ENCODE data around the gene ENTREP3.
"Not testable (repeated sequence)": the region's sequence is repeated elsewhere in the genome, so short reads cannot be mapped to it uniquely, and the experiment has no call there.

Gene ENTREP3

DNA sequence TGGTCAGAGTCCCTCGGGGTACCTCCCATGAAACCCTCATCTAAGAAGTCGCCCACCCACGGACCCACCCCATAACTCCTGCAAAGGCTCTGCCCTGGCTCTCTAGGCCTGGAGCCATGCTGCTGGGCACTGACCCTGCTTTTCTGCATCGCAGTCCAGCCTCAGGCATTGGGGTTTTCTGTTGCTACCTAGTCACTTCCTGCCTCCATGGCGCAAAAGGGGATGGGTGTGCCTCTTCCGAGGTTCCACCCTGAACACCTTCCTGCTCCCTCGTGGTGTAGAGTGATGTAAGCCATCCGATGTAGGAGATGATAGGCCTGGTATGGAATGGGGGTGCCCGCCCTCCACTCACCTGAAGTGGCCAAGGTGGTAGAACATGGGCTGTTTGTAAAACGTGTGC lies 40.6 kb downstream of the ENTREP3 start:
- H2BK120ac ChIP-seq (ENCODE audit: low read depth, low read length); H2BK5ac ChIP-seq (ENCODE audit: low read length); H3K23ac ChIP-seq (ENCODE audit: low read depth, low read length, poor library complexity); H3K4me1 ChIP-seq (ENCODE audit: control insufficient read depth in 2 of 2, insufficient read depth in 1 of 2, low read depth in 1 of 2, low read length in 2 of 2); H3K79me1 ChIP-seq (ENCODE audit: low read depth, low read length); H3K18ac ChIP-seq (ENCODE audit: low read length); H3K9ac ChIP-seq (ENCODE audit: low read depth, low read length, poor library complexity); DNase-seq (ENCODE audit: low spot score); H4K8ac ChIP-seq (ENCODE audit: low read depth, low read length); H3K27me3 ChIP-seq (ENCODE audit: control insufficient read depth in 3 of 3, insufficient read depth in 3 of 3, low read depth in 1 of 3, low read length in 3 of 3); H2BK12ac ChIP-seq (ENCODE audit: low read length); H2AK5ac ChIP-seq (ENCODE audit: low read depth, low read length); H3K14ac ChIP-seq (ENCODE audit: low read length); H3K4me2 ChIP-seq (ENCODE audit: insufficient read depth, low read length, poor library complexity, severe bottlenecking); H2BK15ac ChIP-seq (ENCODE audit: low read length); H3K9me3 ChIP-seq (replicated peaks in 1 of 2; ENCODE audit: control insufficient read depth in 2 of 2, insufficient read depth in 1 of 2, low read depth in 1 of 2, low read length in 2 of 2); H3K4me3 ChIP-seq (ENCODE audit: low read length in 2 of 2); H3K4ac ChIP-seq (ENCODE audit: low read length); H2AFZ ChIP-seq (ENCODE audit: low read length); H3K27ac ChIP-seq (replicated peaks; ENCODE audit: low read length); H4K91ac ChIP-seq (ENCODE audit: low read depth, low read length, poor library complexity): not testable (repeated sequence)
- WGBS, 2 donors (ENCODE audit: extremely low coverage in 2 of 2, insufficient read length in 2 of 2, insufficient replicate concordance in 1 of 2), result no CpG with 5 or more reads among the region's 10 CpGs
- peaks cover 4 to 42% of the 10 kb centered on the region in 2 donors for H3K36me3 ChIP-seq (replicated peaks in 1 of 2; ENCODE audit: control insufficient read depth in 2 of 2, insufficient read depth in 2 of 2, low read length in 2 of 2)

DNA sequence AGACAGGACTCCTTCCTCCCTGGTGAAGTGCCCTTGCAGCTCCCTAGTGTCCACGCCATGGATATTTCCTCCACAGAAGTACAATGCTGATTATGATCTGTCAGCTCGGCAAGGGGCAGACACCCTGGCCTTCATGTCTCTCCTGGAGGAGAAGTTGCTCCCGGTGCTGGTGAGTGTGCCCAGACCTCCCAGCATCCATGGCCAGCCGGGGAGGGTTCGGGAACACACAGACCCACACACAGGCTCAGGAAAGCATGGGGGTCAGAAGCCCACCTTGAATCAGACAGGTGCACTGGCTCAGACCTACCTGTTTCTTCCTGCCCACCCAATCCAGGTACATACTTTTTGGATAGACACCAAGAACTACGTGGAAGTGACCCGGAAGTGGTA lies 43.2 kb downstream of the ENTREP3 start:
- not testable (repeated sequence) for H3K14ac ChIP-seq (ENCODE audit: low read length); H3K27me3 ChIP-seq (ENCODE audit: control insufficient read depth in 3 of 3, insufficient read depth in 3 of 3, low read depth in 1 of 3, low read length in 3 of 3); H3K9me3 ChIP-seq (replicated peaks in 1 of 2; ENCODE audit: control insufficient read depth in 2 of 2, insufficient read depth in 1 of 2, low read depth in 1 of 2, low read length in 2 of 2); H3K4me3 ChIP-seq (ENCODE audit: low read length in 2 of 2); H3K9ac ChIP-seq (ENCODE audit: low read depth, low read length, poor library complexity); H3K23ac ChIP-seq (ENCODE audit: low read depth, low read length, poor library complexity); H2BK5ac ChIP-seq (ENCODE audit: low read length); H2BK120ac ChIP-seq (ENCODE audit: low read depth, low read length); H3K4me2 ChIP-seq (ENCODE audit: insufficient read depth, low read length, poor library complexity, severe bottlenecking); H3K27ac ChIP-seq (replicated peaks; ENCODE audit: low read length); DNase-seq (ENCODE audit: low spot score); H3K4ac ChIP-seq (ENCODE audit: low read length); H2AFZ ChIP-seq (ENCODE audit: low read length); H4K8ac ChIP-seq (ENCODE audit: low read depth, low read length); H3K18ac ChIP-seq (ENCODE audit: low read length); H4K91ac ChIP-seq (ENCODE audit: low read depth, low read length, poor library complexity); H3K79me1 ChIP-seq (ENCODE audit: low read depth, low read length); H2BK12ac ChIP-seq (ENCODE audit: low read length); H2BK15ac ChIP-seq (ENCODE audit: low read length); H2AK5ac ChIP-seq (ENCODE audit: low read depth, low read length)
- Histone ChIP-seq H3K36me3 (replicated peaks in 1 of 2; ENCODE audit: control insufficient read depth in 2 of 2, insufficient read depth in 2 of 2, low read length in 2 of 2) (peaks cover 4 to 33% of the 10 kb centered on the region in 2 donors), H3K4me1 (ENCODE audit: control insufficient read depth in 2 of 2, insufficient read depth in 1 of 2, low read depth in 1 of 2, low read length in 2 of 2) (peaks cover 8 to 13% of the 10 kb centered on the region in 2 donors)
- WGBS, 2 donors (ENCODE audit: extremely low coverage in 2 of 2, insufficient read length in 2 of 2, insufficient replicate concordance in 1 of 2), result no CpG with 5 or more reads among the region's 7 CpGs

DNA sequence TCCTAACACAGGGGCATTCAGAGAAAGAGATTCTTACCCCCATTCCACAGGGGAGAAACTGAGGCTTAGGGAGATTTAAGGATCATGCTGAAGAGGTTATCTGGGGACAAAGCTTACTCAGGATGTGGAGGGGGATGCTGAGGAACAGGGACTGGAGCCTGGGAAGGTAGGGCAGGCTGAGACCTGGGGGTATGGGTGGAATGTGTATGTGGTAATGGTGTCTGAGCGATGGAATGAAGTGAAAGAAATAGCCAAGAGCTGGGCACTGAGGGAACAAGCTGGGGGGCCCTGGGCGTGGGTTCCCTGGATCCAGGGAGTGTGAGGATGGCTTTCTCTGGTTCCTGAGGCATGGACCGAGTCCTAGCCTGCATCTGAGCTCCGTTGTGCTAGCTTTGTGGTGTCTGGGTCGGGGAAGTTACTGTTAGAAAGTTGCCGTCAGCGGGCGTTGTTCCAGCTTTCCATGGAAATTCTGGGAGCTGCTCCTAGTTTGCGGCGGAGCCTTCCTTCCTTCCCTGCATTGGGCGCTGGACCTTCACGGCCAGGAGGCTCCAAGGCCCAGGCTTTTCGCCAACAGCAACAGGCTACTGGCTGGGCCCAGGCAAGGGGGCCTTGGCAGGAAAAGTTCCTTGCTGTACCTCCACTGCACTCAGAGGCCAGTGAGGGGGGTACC lies 43.8 kb downstream of the ENTREP3 start:
- Histone ChIP-seq H3K4me1 (ENCODE audit: control insufficient read depth in 2 of 2, insufficient read depth in 1 of 2, low read depth in 1 of 2, low read length in 2 of 2) (peaks cover 11 to 13% of the 10 kb centered on the region in 2 donors), H3K36me3 (replicated peaks in 1 of 2; ENCODE audit: control insufficient read depth in 2 of 2, insufficient read depth in 2 of 2, low read length in 2 of 2) (peaks cover 4 to 30% of the 10 kb centered on the region in 2 donors)
- not testable (repeated sequence) for H3K4ac ChIP-seq (ENCODE audit: low read length); H3K18ac ChIP-seq (ENCODE audit: low read length); H2BK15ac ChIP-seq (ENCODE audit: low read length); H3K79me1 ChIP-seq (ENCODE audit: low read depth, low read length); H3K9ac ChIP-seq (ENCODE audit: low read depth, low read length, poor library complexity); H3K9me3 ChIP-seq (replicated peaks in 1 of 2; ENCODE audit: control insufficient read depth in 2 of 2, insufficient read depth in 1 of 2, low read depth in 1 of 2, low read length in 2 of 2); H2BK120ac ChIP-seq (ENCODE audit: low read depth, low read length); H3K4me3 ChIP-seq (ENCODE audit: low read length in 2 of 2); H2AK5ac ChIP-seq (ENCODE audit: low read depth, low read length); H2BK5ac ChIP-seq (ENCODE audit: low read length); H3K4me2 ChIP-seq (ENCODE audit: insufficient read depth, low read length, poor library complexity, severe bottlenecking); H2BK12ac ChIP-seq (ENCODE audit: low read length); H2AFZ ChIP-seq (ENCODE audit: low read length); H3K14ac ChIP-seq (ENCODE audit: low read length); H3K27ac ChIP-seq (replicated peaks; ENCODE audit: low read length); H3K23ac ChIP-seq (ENCODE audit: low read depth, low read length, poor library complexity); DNase-seq (ENCODE audit: low spot score); H4K91ac ChIP-seq (ENCODE audit: low read depth, low read length, poor library complexity); H3K27me3 ChIP-seq (ENCODE audit: control insufficient read depth in 3 of 3, insufficient read depth in 3 of 3, low read depth in 1 of 3, low read length in 3 of 3); H4K8ac ChIP-seq (ENCODE audit: low read depth, low read length)
- WGBS, 2 donors (ENCODE audit: extremely low coverage in 2 of 2, insufficient read length in 2 of 2, insufficient replicate concordance in 1 of 2), result no CpG with 5 or more reads among the region's 13 CpGs

DNA sequence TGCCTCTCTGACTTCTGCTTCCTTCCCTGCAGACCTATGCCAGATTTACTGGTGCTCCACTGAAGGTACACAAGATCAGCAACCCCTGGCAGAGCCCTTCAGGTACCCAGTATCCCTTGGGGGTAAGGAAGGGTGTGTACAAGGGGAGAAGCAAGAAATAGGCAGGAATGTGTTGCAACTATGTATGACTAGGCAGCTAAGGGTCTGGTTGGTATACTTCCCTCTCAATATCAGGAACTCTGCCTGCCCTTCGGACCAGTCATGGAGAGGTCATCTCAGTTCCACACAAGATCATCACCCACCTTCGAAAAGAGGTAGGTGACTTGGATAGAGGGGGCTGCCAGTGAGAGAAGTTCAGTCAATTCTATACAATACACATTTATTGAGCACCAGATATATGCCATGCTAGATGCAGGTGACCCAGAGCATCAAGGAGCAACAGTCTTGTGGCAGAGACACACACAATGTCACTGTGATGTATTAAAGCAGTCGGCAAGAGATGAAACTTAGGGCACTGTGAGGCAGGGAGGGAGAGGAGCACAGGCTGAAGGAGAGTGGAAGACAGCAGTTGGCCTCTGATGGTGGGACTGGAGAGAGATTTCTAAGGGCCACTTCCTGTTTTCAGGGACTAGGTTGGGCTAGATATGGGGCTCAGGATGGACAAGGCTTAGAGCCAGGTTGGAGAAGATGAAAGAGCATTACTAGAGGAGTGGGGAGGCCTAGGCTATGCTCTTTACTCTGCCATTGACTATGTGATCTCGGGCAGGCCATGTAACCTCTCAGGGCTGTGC lies 44.8 kb downstream of the ENTREP3 start:
- no peak overlapping the region for H3K18ac ChIP-seq (ENCODE audit: low read length)
- no peak overlapping the region for H2AFZ ChIP-seq (ENCODE audit: low read length)
- no CpG with 5 or more reads among the region's 4 CpGs for whole genome bisulfite sequencing, 2 donors (ENCODE audit: extremely low coverage in 2 of 2, insufficient read length in 2 of 2, insufficient replicate concordance in 1 of 2)
- peaks cover 6% of the 10 kb centered on the region for H3K79me1 ChIP-seq (ENCODE audit: low read depth, low read length)
- H3K9me3 ChIP-seq (replicated peaks in 1 of 2; ENCODE audit: control insufficient read depth in 2 of 2, insufficient read depth in 1 of 2, low read depth in 1 of 2, low read length in 2 of 2), result no peaks in the 10 kb centered on the region
- H3K27ac ChIP-seq (replicated peaks; ENCODE audit: low read length), result no peak overlapping the region
- no peak overlapping the region for H3K4me3 ChIP-seq (ENCODE audit: low read length in 2 of 2)
- no peak overlapping the region for H3K4ac ChIP-seq (ENCODE audit: low read length)
- H4K91ac ChIP-seq (ENCODE audit: low read depth, low read length, poor library complexity), result no peak overlapping the region
- peaks cover 13 to 15% of the 10 kb centered on the region in 2 donors for H3K4me1 ChIP-seq (ENCODE audit: control insufficient read depth in 2 of 2, insufficient read depth in 1 of 2, low read depth in 1 of 2, low read length in 2 of 2)
- H3K23ac ChIP-seq (ENCODE audit: low read depth, low read length, poor library complexity), result no peak overlapping the region
- H3K36me3 ChIP-seq (replicated peaks in 1 of 2; ENCODE audit: control insufficient read depth in 2 of 2, insufficient read depth in 2 of 2, low read length in 2 of 2), result peaks cover 3 to 27% of the 10 kb centered on the region in 2 donors
- no peak overlapping the region for H3K9ac ChIP-seq (ENCODE audit: low read depth, low read length, poor library complexity)
- H3K14ac ChIP-seq (ENCODE audit: low read length), result no peak overlapping the region
- H2BK120ac ChIP-seq (ENCODE audit: low read depth, low read length), result no peak overlapping the region
- DNase-seq (ENCODE audit: low spot score), result no peak
- H4K8ac ChIP-seq (ENCODE audit: low read depth, low read length), result no peak overlapping the region
- H3K27me3 ChIP-seq (ENCODE audit: control insufficient read depth in 3 of 3, insufficient read depth in 3 of 3, low read depth in 1 of 3, low read length in 3 of 3), result no peaks in the 10 kb centered on the region
- no peak overlapping the region for H2BK12ac ChIP-seq (ENCODE audit: low read length)
- H2BK15ac ChIP-seq (ENCODE audit: low read length), result no peak overlapping the region
- H2BK5ac ChIP-seq (ENCODE audit: low read length), result no peak overlapping the region
- no peak overlapping the region for H3K4me2 ChIP-seq (ENCODE audit: insufficient read depth, low read length, poor library complexity, severe bottlenecking)
- no peak overlapping the region for H2AK5ac ChIP-seq (ENCODE audit: low read depth, low read length)
